Measurements from ENCODE around the gene RBM24. TPM values are rescaled to one million over a fixed set of nuclear protein-coding genes. Genes with fewer than 3 reads are reported as not detected.

RBM24 gene
- total and polyA plus RNA-seq, 2 of the 13 experiments (the other 11 are each of a cell fraction or from before 2014, with no cell fraction given): 1.5 to 14.2 TPM

- TF ChIP-seq, protein P1, sequence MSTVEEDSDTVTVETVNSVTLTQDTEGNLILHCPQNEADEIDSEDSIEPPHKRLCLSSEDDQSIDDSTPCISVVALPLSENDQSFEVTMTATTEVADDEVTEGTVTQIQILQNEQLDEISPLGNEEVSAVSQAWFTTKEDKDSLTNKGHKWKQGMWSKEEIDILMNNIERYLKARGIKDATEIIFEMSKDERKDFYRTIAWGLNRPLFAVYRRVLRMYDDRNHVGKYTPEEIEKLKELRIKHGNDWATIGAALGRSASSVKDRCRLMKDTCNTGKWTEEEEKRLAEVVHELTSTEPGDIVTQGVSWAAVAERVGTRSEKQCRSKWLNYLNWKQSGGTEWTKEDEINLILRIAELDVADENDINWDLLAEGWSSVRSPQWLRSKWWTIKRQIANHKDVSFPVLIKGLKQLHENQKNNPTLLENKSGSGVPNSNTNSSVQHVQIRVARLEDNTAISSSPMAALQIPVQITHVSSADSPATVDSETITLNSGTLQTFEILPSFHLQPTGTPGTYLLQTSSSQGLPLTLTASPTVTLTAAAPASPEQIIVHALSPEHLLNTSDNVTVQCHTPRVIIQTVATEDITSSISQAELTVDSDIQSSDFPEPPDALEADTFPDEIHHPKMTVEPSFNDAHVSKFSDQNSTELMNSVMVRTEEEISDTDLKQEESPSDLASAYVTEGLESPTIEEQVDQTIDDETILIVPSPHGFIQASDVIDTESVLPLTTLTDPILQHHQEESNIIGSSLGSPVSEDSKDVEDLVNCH (CRISPR knock-in tag; IDR thresholded peaks at IDR 0.05): peak; percentile 74; the same call in 1 of the 2 replicates
- TF ChIP-seq HMGXB3 (CRISPR knock-in tag; IDR thresholded peaks at IDR 0.05; ENCODE audit: borderline replicate concordance) (peak; percentile 83; the same call in 1 of the 2 replicates), ZNF670 (CRISPR knock-in tag; IDR thresholded peaks at IDR 0.05; ENCODE audit: borderline replicate concordance) (peak; percentile 70; the same call in 1 of the 2 replicates), ARHGAP35 (CRISPR knock-in tag; IDR thresholded peaks at IDR 0.05; ENCODE audit: borderline replicate concordance) (peak; percentile 83; the same call in 1 of the 2 replicates), ZNF674 (CRISPR knock-in tag; IDR thresholded peaks at IDR 0.05; ENCODE audit: low read depth) (no peak), STAT5B (CRISPR knock-in tag; IDR thresholded peaks at IDR 0.05) (no peak), TBL1XR1 (IDR thresholded peaks at IDR 0.05; ENCODE audit: borderline replicate concordance, low read length, partially characterized antibody) (peak; percentile 53), ZNF160 (CRISPR knock-in tag; IDR thresholded peaks at IDR 0.05) (peak; percentile 63; the same call in 1 of the 2 replicates), ZNF143 (CRISPR knock-in tag; IDR thresholded peaks at IDR 0.05) (no peak)
- TF ChIP-seq, protein P2, sequence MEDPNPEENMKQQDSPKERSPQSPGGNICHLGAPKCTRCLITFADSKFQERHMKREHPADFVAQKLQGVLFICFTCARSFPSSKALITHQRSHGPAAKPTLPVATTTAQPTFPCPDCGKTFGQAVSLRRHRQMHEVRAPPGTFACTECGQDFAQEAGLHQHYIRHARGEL (CRISPR knock-in tag; IDR thresholded peaks at IDR 0.05): no peak
- TF ChIP-seq, protein P3, sequence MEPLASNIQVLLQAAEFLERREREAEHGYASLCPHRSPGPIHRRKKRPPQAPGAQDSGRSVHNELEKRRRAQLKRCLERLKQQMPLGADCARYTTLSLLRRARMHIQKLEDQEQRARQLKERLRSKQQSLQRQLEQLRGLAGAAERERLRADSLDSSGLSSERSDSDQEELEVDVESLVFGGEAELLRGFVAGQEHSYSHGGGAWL (CRISPR knock-in tag; IDR thresholded peaks at IDR 0.05): peak; percentile 94
- TF ChIP-seq, protein P4, sequence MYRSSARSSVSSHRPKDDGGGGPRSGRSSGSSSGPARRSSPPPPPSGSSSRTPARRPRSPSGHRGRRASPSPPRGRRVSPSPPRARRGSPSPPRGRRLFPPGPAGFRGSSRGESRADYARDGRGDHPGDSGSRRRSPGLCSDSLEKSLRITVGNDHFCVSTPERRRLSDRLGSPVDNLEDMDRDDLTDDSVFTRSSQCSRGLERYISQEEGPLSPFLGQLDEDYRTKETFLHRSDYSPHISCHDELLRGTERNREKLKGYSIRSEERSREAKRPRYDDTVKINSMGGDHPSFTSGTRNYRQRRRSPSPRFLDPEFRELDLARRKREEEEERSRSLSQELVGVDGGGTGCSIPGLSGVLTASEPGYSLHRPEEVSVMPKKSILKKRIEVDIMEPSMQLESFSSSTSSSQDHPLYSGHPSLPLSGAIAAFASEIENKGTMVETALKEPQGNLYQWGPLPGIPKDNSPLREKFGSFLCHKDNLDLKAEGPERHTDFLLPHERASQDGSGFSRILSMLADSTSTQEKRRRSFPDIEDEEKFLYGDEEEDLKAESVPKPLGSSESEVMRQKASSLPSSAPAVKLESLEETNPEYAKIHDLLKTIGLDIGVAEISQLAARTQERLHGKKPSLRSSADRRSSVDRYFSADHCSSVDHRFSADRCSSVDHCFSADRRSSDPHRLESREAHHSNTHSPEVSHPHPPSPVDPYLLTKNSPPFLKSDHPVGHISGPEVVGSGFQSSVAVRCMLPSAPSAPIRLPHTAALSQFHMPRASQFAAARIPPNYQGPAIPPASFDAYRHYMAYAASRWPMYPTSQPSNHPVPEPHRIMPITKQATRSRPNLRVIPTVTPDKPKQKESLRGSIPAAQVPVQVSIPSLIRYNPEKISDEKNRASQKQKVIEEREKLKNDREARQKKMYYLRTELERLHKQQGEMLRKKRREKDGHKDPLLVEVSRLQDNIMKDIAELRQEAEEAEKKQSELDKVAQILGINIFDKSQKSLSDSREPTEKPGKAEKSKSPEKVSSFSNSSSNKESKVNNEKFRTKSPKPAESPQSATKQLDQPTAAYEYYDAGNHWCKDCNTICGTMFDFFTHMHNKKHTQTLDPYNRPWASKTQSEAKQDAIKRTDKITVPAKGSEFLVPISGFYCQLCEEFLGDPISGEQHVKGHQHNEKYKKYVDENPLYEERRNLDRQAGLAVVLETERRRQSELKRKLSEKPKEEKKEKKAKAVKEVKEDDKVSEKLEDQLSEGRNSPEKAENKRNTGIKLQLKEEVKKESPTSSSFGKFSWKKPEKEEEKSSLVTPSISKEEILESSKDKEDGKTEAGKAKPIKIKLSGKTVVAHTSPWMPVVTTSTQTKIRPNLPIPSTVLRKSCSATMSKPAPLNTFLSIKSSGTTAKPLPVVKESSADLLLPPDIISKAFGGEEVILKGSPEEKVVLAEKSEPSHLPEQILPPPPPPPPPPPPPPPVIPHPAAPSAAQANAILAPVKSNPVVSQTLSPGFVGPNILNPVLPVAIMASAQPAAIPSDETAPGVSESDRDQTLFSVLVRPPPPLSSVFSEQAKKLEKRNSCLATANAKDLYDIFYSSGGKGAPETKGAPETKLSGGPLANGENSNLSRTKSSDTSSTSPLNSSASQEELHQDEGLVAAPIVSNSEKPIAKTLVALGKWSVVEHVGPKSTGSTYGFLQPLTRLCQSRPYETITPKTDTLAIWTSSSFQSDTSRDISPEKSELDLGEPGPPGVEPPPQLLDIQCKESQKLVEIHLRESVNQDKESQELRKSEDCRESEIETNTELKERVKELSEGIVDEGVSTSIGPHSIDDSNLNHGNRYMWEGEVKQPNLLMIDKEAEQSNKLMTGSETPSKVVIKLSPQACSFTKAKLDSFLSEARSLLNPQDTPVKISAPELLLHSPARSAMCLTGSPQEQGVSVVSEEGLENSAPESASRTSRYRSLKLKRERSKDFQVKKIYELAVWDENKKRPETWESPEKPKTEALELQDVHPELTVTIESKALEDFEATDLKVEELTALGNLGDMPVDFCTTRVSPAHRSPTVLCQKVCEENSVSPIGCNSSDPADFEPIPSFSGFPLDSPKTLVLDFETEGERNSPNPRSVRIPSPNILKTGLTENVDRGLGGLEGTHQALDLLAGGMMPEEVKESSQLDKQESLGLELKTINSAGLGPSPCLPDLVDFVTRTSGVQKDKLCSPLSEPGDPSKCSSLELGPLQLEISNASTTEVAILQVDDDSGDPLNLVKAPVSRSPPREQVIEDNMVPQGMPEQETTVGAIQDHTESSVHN (CRISPR knock-in tag; IDR thresholded peaks at IDR 0.05): peak; percentile 87
Observed at GRCh38 chr6:17311595-17312311, 30.6 kb downstream of the RBM24 start (continued).

Data from HepG2 (cell line).